HUES64 (cell line): Measurements from ENCODE around the gene PROCA1.
"Not testable (repeated sequence)": the region's sequence is repeated elsewhere in the genome, so short reads cannot be mapped to it uniquely, and the experiment has no call there.

ENCODE experiments used
- H3K27ac ChIP-seq: 2 replicates; pipeline ENCODE4 v1.7.0; 2013; ENCODE audit warnings: low read depth, low read length, inconsistent platforms
- H3K27me3 ChIP-seq: 2 replicates; pipeline ENCODE4 v1.6.1; 2013; ENCODE audit warnings: mild to moderate bottlenecking, low read length; ENCODE audit not compliant: insufficient read depth
- H3K36me3 ChIP-seq: 2 replicates; pipeline ENCODE4 v1.6.1; 2013; ENCODE audit warnings: mild to moderate bottlenecking, low read length; ENCODE audit not compliant: insufficient read depth
- H3K4me1 ChIP-seq: 2 replicates; pipeline ENCODE4 v1.6.1; 2013; ENCODE audit warnings: mild to moderate bottlenecking, low read length, moderate library complexity; ENCODE audit not compliant: insufficient read depth
- H3K4me3 ChIP-seq: 2 replicates; pipeline ENCODE4 v1.5.1; 2013; ENCODE audit warnings: mild to moderate bottlenecking, low read length, moderate library complexity
- H3K9ac ChIP-seq: 2 replicates; pipeline ENCODE4 v1.6.1; 2013; ENCODE audit warnings: mild to moderate bottlenecking, low read depth, low read length
- H3K9me3 ChIP-seq: 2 replicates; pipeline ENCODE4 v1.6.1; 2013; ENCODE audit warnings: low read depth, low read length; ENCODE audit not compliant: insufficient read depth
- WGBS: fragments of 150-250, 120-280 bp; methylation state at CpG from one replicate; pipeline ENCODE4 v1.1.7; 2013; ENCODE audit warnings: missing lambda C conversion rate; 5-methylcytosine and 5-hydroxymethylcytosine counted together

PROCA1 gene

DNA sequence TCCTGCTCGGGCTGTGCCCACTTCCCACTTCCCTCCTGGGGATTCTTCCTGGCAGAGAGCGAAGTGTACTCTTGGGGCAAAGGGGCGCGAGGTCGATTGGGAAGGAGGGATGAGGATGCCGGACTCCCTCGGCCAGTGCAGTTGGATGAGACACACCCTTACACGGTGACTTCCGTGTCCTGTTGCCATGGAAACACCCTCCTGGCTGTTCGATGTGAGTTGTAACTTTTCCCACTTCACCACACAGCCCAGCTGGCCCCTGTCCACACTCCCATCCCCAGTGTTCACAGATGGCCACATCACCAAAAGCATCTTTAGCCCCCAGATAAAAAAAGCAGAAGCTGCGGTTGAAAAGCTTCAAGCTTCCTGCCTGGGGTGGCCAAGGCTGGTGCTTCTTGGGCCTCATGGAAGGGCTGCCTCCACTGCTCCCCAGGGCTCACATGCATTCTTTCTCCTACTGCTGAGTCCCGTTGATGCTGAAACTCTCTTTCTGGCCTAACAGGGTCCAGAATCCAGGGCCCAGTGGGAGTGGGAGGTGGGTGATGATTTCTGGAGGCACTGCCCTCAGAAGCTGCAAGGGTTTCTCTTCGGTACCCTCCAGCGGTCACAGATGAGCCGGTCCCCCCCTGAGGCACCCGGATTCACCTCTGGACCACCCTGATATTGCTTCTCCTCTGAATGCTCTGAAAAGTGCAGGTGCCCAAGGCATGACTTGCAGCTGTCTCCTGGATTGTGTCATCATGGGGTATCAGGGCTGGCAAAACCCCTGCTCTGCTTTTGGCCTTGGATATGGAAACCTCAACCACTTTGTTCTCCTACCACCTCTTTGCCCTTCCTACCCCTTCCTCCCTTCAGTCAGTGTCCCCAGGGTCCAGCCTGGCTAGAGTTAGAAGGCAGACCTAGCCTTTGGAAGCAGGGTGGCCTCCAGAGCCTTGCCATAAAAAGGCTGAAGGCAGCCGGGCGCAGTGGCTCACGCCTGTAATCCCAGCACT lies 30.0 kb upstream of the PROCA1 start:
- Histone ChIP-seq H3K9me3 (no peaks in the 10 kb centered on the region), H3K9ac (no peak overlapping the region), H3K27me3 (no peaks in the 10 kb centered on the region), H3K27ac (no peak overlapping the region), H3K4me1 (peaks cover 12% of the 10 kb centered on the region; the same call in 1 of the 2 replicates), H3K4me3 (no peak overlapping the region), H3K36me3 (peaks cover 28% of the 10 kb centered on the region)
- WGBS, result 94% methylated on average over 19 of the region's 19 CpGs

GRCh38 chr17:28740406-28741357 lies 29.0 kb upstream of the PROCA1 start:
- Histone ChIP-seq H3K36me3 (peaks cover 19% of the 10 kb centered on the region), H3K4me1 (0 out of 2 replicates have a peak, but pooled peaks cover 2% of the 10 kb centered on the region), H3K4me3 (no peak overlapping the region), H3K9me3 (no peaks in the 10 kb centered on the region), H3K9ac (no peak overlapping the region), H3K27ac (no peak overlapping the region), H3K27me3 (no peaks in the 10 kb centered on the region)
- whole genome bisulfite sequencing, result 94% methylated on average over 10 of the region's 10 CpGs

- H3K27me3 ChIP-seq, result no peaks in the 10 kb centered on the region
- no peak overlapping the region for H3K9ac ChIP-seq
- peaks cover 33% of the 10 kb centered on the region for H3K36me3 ChIP-seq
- H3K4me3 ChIP-seq, result no peak overlapping the region
- no peak overlapping the region for H3K27ac ChIP-seq
- H3K9me3 ChIP-seq, result no peaks in the 10 kb centered on the region
- no peaks in the 10 kb centered on the region for H3K4me1 ChIP-seq
- 93% methylated on average over 9 of the region's 10 CpGs for WGBS
Observed at GRCh38 chr17:28738680-28739384, 27.1 kb upstream of the PROCA1 start.

GRCh38 chr17:28737770-28738679 lies 26.3 kb upstream of the PROCA1 start:
- Histone ChIP-seq H3K36me3 (peaks cover 35% of the 10 kb centered on the region), H3K4me1 (no peaks in the 10 kb centered on the region), H3K9ac (no peak overlapping the region), H3K4me3 (no peak overlapping the region), H3K27me3 (no peaks in the 10 kb centered on the region), H3K9me3 (no peaks in the 10 kb centered on the region), H3K27ac (no peak overlapping the region)
- WGBS, result 96% methylated on average over 22 of the region's 22 CpGs

- Histone ChIP-seq H3K27me3 (no peaks in the 10 kb centered on the region), H3K4me3 (no peak overlapping the region), H3K36me3 (peaks cover 35% of the 10 kb centered on the region), H3K9ac (no peak overlapping the region), H3K4me1 (no peaks in the 10 kb centered on the region), H3K27ac (no peak overlapping the region), H3K9me3 (no peaks in the 10 kb centered on the region)
- WGBS, result 97% methylated on average over 12 of the region's 12 CpGs
Observed at GRCh38 chr17:28737316-28737715, 25.6 kb upstream of the PROCA1 start.

GRCh38 chr17:28735913-28736769 lies 24.5 kb upstream of the PROCA1 start:
- 98% methylated on average over 4 of the region's 8 CpGs for WGBS
- H3K27ac ChIP-seq, H3K4me1 ChIP-seq, H3K27me3 ChIP-seq, H3K9ac ChIP-seq, H3K9me3 ChIP-seq, H3K4me3 ChIP-seq: not testable (repeated sequence)
- H3K36me3 ChIP-seq, result peaks cover 35% of the 10 kb centered on the region

GRCh38 chr17:28735242-28735722 lies 23.6 kb upstream of the PROCA1 start:
- WGBS, result 91% methylated on average over 5 of the region's 5 CpGs
- Histone ChIP-seq H3K9me3 (no peaks in the 10 kb centered on the region), H3K9ac (no peak overlapping the region), H3K36me3 (peaks cover 31% of the 10 kb centered on the region), H3K4me3 (no peak overlapping the region), H3K4me1 (no peaks in the 10 kb centered on the region), H3K27me3 (no peaks in the 10 kb centered on the region), H3K27ac (no peak overlapping the region)

- Histone ChIP-seq H3K4me3 (no peak overlapping the region), H3K9ac (no peak overlapping the region), H3K27me3 (no peaks in the 10 kb centered on the region), H3K36me3 (peaks cover 31% of the 10 kb centered on the region), H3K4me1 (no peaks in the 10 kb centered on the region), H3K27ac (no peak overlapping the region), H3K9me3 (no peaks in the 10 kb centered on the region)
- WGBS, result 93% methylated on average over 10 of the region's 10 CpGs
Observed at GRCh38 chr17:28734712-28735241, 23.1 kb upstream of the PROCA1 start.

DNA sequence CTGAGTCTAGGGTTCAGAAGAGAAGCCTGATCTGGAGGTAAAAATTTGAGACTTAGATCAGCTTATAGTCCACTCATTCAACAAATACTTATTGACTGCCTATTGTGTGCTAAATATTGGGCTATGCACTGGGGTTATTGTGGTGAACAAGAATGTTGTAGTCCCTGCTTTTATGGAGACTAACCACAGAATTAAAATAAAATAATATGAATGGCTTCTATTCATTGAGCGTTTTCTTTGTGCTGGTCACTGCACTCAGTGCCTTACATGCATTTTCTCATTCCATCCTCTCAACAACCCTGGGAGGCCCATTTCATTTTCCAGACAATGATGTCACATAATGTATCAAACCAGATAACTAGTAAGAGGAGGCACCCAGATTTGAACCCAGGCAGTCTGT lies 21.7 kb upstream of the PROCA1 start:
- H3K4me3 ChIP-seq, result no peak overlapping the region
- H3K27ac ChIP-seq, result no peak overlapping the region
- H3K27me3 ChIP-seq, result no peaks in the 10 kb centered on the region
- peaks cover 23% of the 10 kb centered on the region for H3K36me3 ChIP-seq
- H3K9me3 ChIP-seq, result no peaks in the 10 kb centered on the region
- WGBS, result 90% methylated on average over 1 of the region's 1 CpG
- no peaks in the 10 kb centered on the region for H3K4me1 ChIP-seq
- H3K9ac ChIP-seq, result no peak overlapping the region
